GM21576 (cell line): ENCODE data around the gene SH3BP4.

Experiments
- ATAC-seq: cut with Tn5 transposase; IDR thresholded peaks from one replicate; pipeline ENCODE4 v1.9.1; 2021; ENCODE audit warnings: mild to moderate bottlenecking, moderate library complexity; ENCODE audit not compliant: unreplicated experiment

Gene SH3BP4

GRCh38 chr2:234966340-234966739 lies 14.5 kb downstream of the SH3BP4 start:
- no peak for ATAC-seq

GRCh38 chr2:234967201-234967869 lies 15.5 kb downstream of the SH3BP4 start:
- ATAC-seq = no peak

GRCh38 chr2:234967870-234968208 lies 16.0 kb downstream of the SH3BP4 start:
- no peak for ATAC-seq

- no peak for ATAC-seq
These were observed 17.0 kb downstream of the SH3BP4 start for GRCh38 chr2:234968631-234969305.

GRCh38 chr2:234969306-234970098 lies 17.7 kb downstream of the SH3BP4 start:
- ATAC-seq = no peak

- ATAC-seq = no peak
These were observed 18.3 kb downstream of the SH3BP4 start for GRCh38 chr2:234970099-234970440.

- no peak for ATAC-seq
These were observed 18.7 kb downstream of the SH3BP4 start for GRCh38 chr2:234970477-234970882.

- ATAC-seq = no peak
These were observed 19.7 kb downstream of the SH3BP4 start for GRCh38 chr2:234971496-234971895.

GRCh38 chr2:234973008-234973407 lies 21.2 kb downstream of the SH3BP4 start:
- ATAC-seq = no peak

GRCh38 chr2:234974501-234975385 lies 22.9 kb downstream of the SH3BP4 start:
- no peak for ATAC-seq

- ATAC-seq = no peak
These were observed 23.8 kb downstream of the SH3BP4 start for GRCh38 chr2:234975611-234976010.

- no peak for ATAC-seq
These were observed 24.8 kb downstream of the SH3BP4 start for GRCh38 chr2:234976479-234977227.

- no peak for ATAC-seq
These were observed 25.4 kb downstream of the SH3BP4 start for GRCh38 chr2:234977228-234977679.

GRCh38 chr2:234978466-234979203 lies 26.8 kb downstream of the SH3BP4 start:
- ATAC-seq = no peak

GRCh38 chr2:234979204-234980167 lies 27.7 kb downstream of the SH3BP4 start:
- ATAC-seq = no peak

- ATAC-seq = no peak
These were observed 28.8 kb downstream of the SH3BP4 start for GRCh38 chr2:234980451-234981187.

GRCh38 chr2:234981197-234982095 lies 29.6 kb downstream of the SH3BP4 start:
- no peak for ATAC-seq
